ENCODE results near the gene NMNAT3.

The NMNAT3 gene

GRCh38 chr3:139710212-139710611 is 32.4 kb upstream of the NMNAT3 start:
- Histone ChIP-seq H3K9ac (ENCODE audit: low read length) (no peak overlapping the region), H3K4me1 (ENCODE audit: insufficient read depth, low read length, severe bottlenecking) (no peaks in the 10 kb centered on the region), H3K27ac (ENCODE audit: low read depth, low read length, poor library complexity, severe bottlenecking) (no peak overlapping the region), H3K79me2 (ENCODE audit: insufficient read depth, low read length) (no peaks in the 10 kb centered on the region), H3F3A (ENCODE audit: insufficient read depth, low read length) (no peaks in the 10 kb centered on the region), H2AFZ (ENCODE audit: low read length) (no peak overlapping the region), H3K36me3 (ENCODE audit: insufficient read depth, low read length) (no peaks in the 10 kb centered on the region), H3K9me3 (ENCODE audit: low read length) (no peaks in the 10 kb centered on the region), H3K4me2 (ENCODE audit: low read length) (no peak overlapping the region), H3K27me3 (ENCODE audit: insufficient read depth, low read length) (no peaks in the 10 kb centered on the region), H4K20me1 (ENCODE audit: insufficient read depth, low read length) (no peaks in the 10 kb centered on the region), H3K4me3 (ENCODE audit: low read depth, low read length, poor library complexity, severe bottlenecking) (no peak overlapping the region), H3K9me2 (ENCODE audit: low read depth, low read length) (no peaks in the 10 kb centered on the region)
- TF ChIP-seq EZH2 (IDR thresholded peaks at IDR 0.05; ENCODE audit: borderline replicate concordance, low read length): no peak
- TF ChIP-seq CTCF (IDR thresholded peaks at IDR 0.05; ENCODE audit: low read length): no peak

DNA sequence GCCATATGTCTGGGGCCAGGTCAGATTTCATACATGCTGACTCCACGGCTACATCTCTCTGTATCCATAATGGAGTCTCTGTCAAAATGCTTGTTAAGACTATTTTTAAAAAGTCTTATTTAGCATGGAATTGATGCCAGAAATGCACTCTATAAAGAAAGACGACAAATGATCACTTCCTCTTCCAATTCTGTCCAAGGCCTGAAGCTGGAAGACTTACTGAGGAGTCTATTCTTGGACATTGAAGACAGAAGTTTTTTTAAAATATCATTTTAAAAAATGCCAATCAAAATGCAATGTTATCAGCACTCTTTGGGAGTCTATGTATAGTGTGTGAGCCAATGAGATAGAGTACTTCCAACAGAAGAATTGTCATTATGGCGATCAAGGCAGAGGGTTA is 27.9 kb upstream of the NMNAT3 start:
- Histone ChIP-seq H2AFZ (ENCODE audit: low read length) (no peak overlapping the region), H3K4me2 (ENCODE audit: low read length) (no peak overlapping the region), H3K27ac (ENCODE audit: low read depth, low read length, poor library complexity, severe bottlenecking) (no peak overlapping the region), H4K20me1 (ENCODE audit: insufficient read depth, low read length) (no peaks in the 10 kb centered on the region), H3K9me3 (ENCODE audit: low read length) (no peaks in the 10 kb centered on the region), H3K4me1 (ENCODE audit: insufficient read depth, low read length, severe bottlenecking) (no peaks in the 10 kb centered on the region), H3K36me3 (ENCODE audit: insufficient read depth, low read length) (no peaks in the 10 kb centered on the region), H3K79me2 (ENCODE audit: insufficient read depth, low read length) (no peaks in the 10 kb centered on the region), H3F3A (ENCODE audit: insufficient read depth, low read length) (no peaks in the 10 kb centered on the region), H3K27me3 (ENCODE audit: insufficient read depth, low read length) (no peaks in the 10 kb centered on the region), H3K9me2 (ENCODE audit: low read depth, low read length) (no peaks in the 10 kb centered on the region), H3K4me3 (ENCODE audit: low read depth, low read length, poor library complexity, severe bottlenecking) (no peak overlapping the region), H3K9ac (ENCODE audit: low read length) (no peak overlapping the region)
- TF ChIP-seq EZH2 (IDR thresholded peaks at IDR 0.05; ENCODE audit: borderline replicate concordance, low read length) (no peak), CTCF (IDR thresholded peaks at IDR 0.05; ENCODE audit: low read length) (no peak)

DNA sequence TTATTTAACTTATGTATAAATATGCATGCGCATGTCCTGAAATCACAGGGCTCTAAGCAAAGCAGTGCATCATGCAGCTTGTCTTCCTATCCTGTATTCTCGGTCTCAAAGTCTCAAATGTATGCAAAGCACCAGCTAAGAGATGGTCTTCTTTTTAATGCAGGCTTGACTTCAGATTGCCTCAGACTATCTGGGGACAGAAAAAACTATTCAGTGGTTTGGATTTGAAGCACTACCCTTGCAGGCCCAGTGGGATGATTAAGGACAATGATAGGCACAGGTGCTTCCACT is 18.5 kb upstream of the NMNAT3 start:
- Histone ChIP-seq H3K9me3 (ENCODE audit: low read length) (no peaks in the 10 kb centered on the region), H3F3A (ENCODE audit: insufficient read depth, low read length) (no peaks in the 10 kb centered on the region), H3K9ac (ENCODE audit: low read length) (no peak overlapping the region), H3K4me1 (ENCODE audit: insufficient read depth, low read length, severe bottlenecking) (no peaks in the 10 kb centered on the region), H3K79me2 (ENCODE audit: insufficient read depth, low read length) (no peaks in the 10 kb centered on the region), H3K27me3 (ENCODE audit: insufficient read depth, low read length) (no peaks in the 10 kb centered on the region), H3K4me3 (ENCODE audit: low read depth, low read length, poor library complexity, severe bottlenecking) (no peak overlapping the region), H2AFZ (ENCODE audit: low read length) (no peak overlapping the region), H3K36me3 (ENCODE audit: insufficient read depth, low read length) (no peaks in the 10 kb centered on the region), H3K9me2 (ENCODE audit: low read depth, low read length) (no peaks in the 10 kb centered on the region), H3K4me2 (ENCODE audit: low read length) (no peak overlapping the region), H3K27ac (ENCODE audit: low read depth, low read length, poor library complexity, severe bottlenecking) (no peak overlapping the region), H4K20me1 (ENCODE audit: insufficient read depth, low read length) (no peaks in the 10 kb centered on the region)
- TF ChIP-seq CTCF (IDR thresholded peaks at IDR 0.05; ENCODE audit: low read length): no peak
- TF ChIP-seq EZH2 (IDR thresholded peaks at IDR 0.05; ENCODE audit: borderline replicate concordance, low read length): no peak

All from OCI-LY1 (cell line).